Trophoblast cell (in vitro differentiated cells and primary cell): Measurements from ENCODE around the gene TACR2.
A peak's percentile ranks its signal among the peaks of the same experiment; 100 is the strongest.

Experiments
- DNase-seq, 2 donors: peaks; one replicate each; pipeline ENCODE4 v3.0.0-alpha.2; 2016
- H2AFZ ChIP-seq: 2 replicates; pipeline ENCODE4 v1.6.1; 2013; ENCODE audit warnings: low read length, moderate library complexity, mild to moderate bottlenecking; ENCODE audit not compliant: insufficient read depth, poor library complexity
- H2AK5ac ChIP-seq: 2 replicates; pipeline ENCODE4 v1.6.1; 2013; ENCODE audit warnings: mild to moderate bottlenecking, low read length
- H2BK120ac ChIP-seq: 2 replicates; pipeline ENCODE4 v1.6.1; 2013; ENCODE audit warnings: low read length, mild to moderate bottlenecking, moderate library complexity; ENCODE audit not compliant: insufficient read depth, poor library complexity
- H2BK12ac ChIP-seq: 2 replicates; pipeline ENCODE4 v1.6.1; 2013; ENCODE audit warnings: mild to moderate bottlenecking, low read length, moderate library complexity
- H2BK5ac ChIP-seq: 2 replicates; pipeline ENCODE4 v1.6.1; 2013; ENCODE audit warnings: low read length, low read depth, moderate library complexity, mild to moderate bottlenecking; ENCODE audit not compliant: poor library complexity
- H3K14ac ChIP-seq: 2 replicates; pipeline ENCODE4 v1.6.1; 2013; ENCODE audit warnings: mild to moderate bottlenecking, low read length
- H3K18ac ChIP-seq: 2 replicates; pipeline ENCODE4 v1.6.1; 2013; ENCODE audit warnings: mild to moderate bottlenecking, low read length
- H3K23ac ChIP-seq: 2 replicates; pipeline ENCODE4 v1.6.1; 2013; ENCODE audit warnings: low read length
- H3K27ac ChIP-seq: 2 replicates; pipeline ENCODE4 v1.5.1; 2013; ENCODE audit warnings: low read depth, mild to moderate bottlenecking, inconsistent platforms, low read length, moderate library complexity
- H3K27me3 ChIP-seq: 2 replicates; pipeline ENCODE4 v1.6.1; 2013; ENCODE audit warnings: inconsistent platforms, mild to moderate bottlenecking, low read length, moderate library complexity; ENCODE audit not compliant: insufficient read depth
- H3K36me3 ChIP-seq, 2 experiments: 1 replicate in 1 of 2; 2 replicates in 1 of 2; pipeline ENCODE4 v1.6.1; 2013; ENCODE audit warnings: low read length in 2 of 2, mild to moderate bottlenecking in 2 of 2, moderate library complexity in 1 of 2; ENCODE audit not compliant: insufficient read depth in 2 of 2, control insufficient read depth in 1 of 2
- H3K4ac ChIP-seq: 2 replicates; pipeline ENCODE4 v1.6.1; 2013; ENCODE audit warnings: low read depth, mild to moderate bottlenecking, low read length, moderate library complexity
- H3K4me1 ChIP-seq, 2 experiments: 1 replicate in 1 of 2; 2 replicates in 1 of 2; pipeline ENCODE4 v1.6.1; 2013; ENCODE audit warnings: low read length in 2 of 2, mild to moderate bottlenecking in 2 of 2, moderate library complexity in 1 of 2; ENCODE audit not compliant: insufficient read depth in 2 of 2, control insufficient read depth in 1 of 2
- H3K4me2 ChIP-seq: 2 replicates; pipeline ENCODE4 v1.6.1; 2013; ENCODE audit warnings: inconsistent platforms, mild to moderate bottlenecking, low read length, moderate library complexity
- H3K4me3 ChIP-seq: 2 replicates; pipeline ENCODE4 v1.5.1; 2013; ENCODE audit warnings: mild to moderate bottlenecking, low read depth, low read length, inconsistent platforms
- H3K79me1 ChIP-seq: one replicate; pipeline ENCODE4 v1.6.1; 2013; ENCODE audit warnings: low read length
- H3K79me2 ChIP-seq: 2 replicates; pipeline ENCODE4 v1.6.1; 2013; ENCODE audit warnings: low read length, mild to moderate bottlenecking; ENCODE audit not compliant: control insufficient read depth, insufficient read depth, poor library complexity
- H3K9ac ChIP-seq: 2 replicates; pipeline ENCODE4 v1.6.1; 2013; ENCODE audit warnings: mild to moderate bottlenecking, low read length
- H3K9me3 ChIP-seq: 2 replicates; pipeline ENCODE4 v1.6.1; 2013; ENCODE audit warnings: low read depth, mild to moderate bottlenecking, control low read depth, inconsistent platforms, low read length; ENCODE audit not compliant: insufficient read depth
- H4K12ac ChIP-seq: 2 replicates; pipeline ENCODE4 v1.6.1; 2013; ENCODE audit warnings: low read depth, mild to moderate bottlenecking, low read length, moderate library complexity
- H4K8ac ChIP-seq: 2 replicates; pipeline ENCODE4 v1.6.1; 2013; ENCODE audit warnings: low read depth, mild to moderate bottlenecking, low read length, moderate library complexity
- H4K91ac ChIP-seq: one replicate; pipeline ENCODE4 v1.6.1; 2013; ENCODE audit warnings: low read depth, mild to moderate bottlenecking, low read length, moderate library complexity
- WGBS: extraction: QIAGEN DNeasy Blood & Tissue Kit; methylation state at CpG from one replicate; pipeline ENCODE4 v1.1.7; 2013; ENCODE audit warnings: missing lambda C conversion rate; ENCODE audit not compliant: insufficient read length, insufficient coverage; ENCODE audit errors: extremely low coverage; 5-methylcytosine and 5-hydroxymethylcytosine counted together

Gene TACR2

DNA sequence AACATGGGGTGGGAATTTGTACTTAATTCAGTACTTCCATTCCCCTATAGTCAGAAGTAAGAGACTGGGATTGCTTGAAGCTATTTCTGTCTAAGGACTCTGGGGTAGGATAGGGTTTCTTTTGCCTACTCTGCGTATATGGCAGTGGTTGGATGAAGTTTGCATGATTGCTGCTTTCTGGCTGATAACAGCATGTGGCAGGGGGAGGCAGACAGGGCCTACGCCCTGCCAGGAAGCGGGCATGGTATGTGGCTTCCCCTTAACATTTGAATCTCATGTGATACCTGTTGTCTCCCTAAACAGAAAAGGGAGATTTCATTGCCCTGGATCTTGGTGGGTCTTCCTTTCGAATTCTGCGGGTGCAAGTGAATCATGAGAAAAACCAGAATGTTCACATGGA, 57.1 kb downstream of the TACR2 start:
- no peak overlapping the region for H2AFZ ChIP-seq
- H3K18ac ChIP-seq = no peak overlapping the region
- H3K4me2 ChIP-seq = no peak overlapping the region
- H3K79me1 ChIP-seq = no peaks in the 10 kb centered on the region
- H2BK120ac ChIP-seq = no peak overlapping the region
- WGBS = no CpG with 5 or more reads among the region's 5 CpGs
- no peak overlapping the region for H3K23ac ChIP-seq
- DNase-seq = no peak
- no peaks in the 10 kb centered on the region for H3K9me3 ChIP-seq
- no peak overlapping the region for H3K9ac ChIP-seq
- no peak overlapping the region for H2AK5ac ChIP-seq
- H3K14ac ChIP-seq = no peak overlapping the region
- no peak overlapping the region for H3K27ac ChIP-seq
- peaks cover 14 to 21% of the 10 kb centered on the region in 2 experiments for H3K36me3 ChIP-seq
- H3K4ac ChIP-seq = no peak overlapping the region
- no peak overlapping the region for H2BK12ac ChIP-seq
- no peak overlapping the region for H2BK5ac ChIP-seq
- H3K4me1 ChIP-seq = peaks cover 14 to 18% of the 10 kb centered on the region in 2 experiments
- no peak overlapping the region for H4K8ac ChIP-seq
- no peaks in the 10 kb centered on the region for H3K27me3 ChIP-seq
- H4K91ac ChIP-seq = no peak overlapping the region
- H3K79me2 ChIP-seq = peaks cover 4% of the 10 kb centered on the region
- no peak overlapping the region for H4K12ac ChIP-seq
- no peak overlapping the region for H3K4me3 ChIP-seq

DNA sequence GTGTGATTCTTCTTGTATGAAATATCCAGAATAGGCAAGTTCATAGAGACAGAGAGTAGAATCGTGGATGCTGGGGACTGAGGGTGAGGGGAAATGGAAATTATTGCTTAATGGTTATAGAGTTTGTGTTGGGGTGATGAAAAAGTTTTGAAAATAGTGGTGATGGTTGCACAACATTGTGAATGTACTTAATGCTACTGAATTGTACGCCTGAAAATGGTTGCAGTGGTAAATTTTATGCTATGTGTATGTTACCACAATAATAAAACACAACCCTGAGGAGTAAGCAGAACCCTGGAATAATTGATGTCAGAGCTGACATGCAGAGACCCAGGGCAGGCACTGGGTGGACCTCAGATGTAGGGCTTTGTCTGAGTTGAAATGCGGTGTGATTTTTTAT, 57.6 kb downstream of the TACR2 start:
- Histone ChIP-seq H3K18ac (no peak overlapping the region), H4K12ac (no peak overlapping the region), H3K4ac (no peak overlapping the region), H2BK120ac (no peak overlapping the region), H3K27ac (no peak overlapping the region), H3K14ac (no peak overlapping the region), H3K4me1 (peaks cover 14 to 18% of the 10 kb centered on the region in 2 experiments), H3K79me1 (no peaks in the 10 kb centered on the region), H3K23ac (no peak overlapping the region), H2AK5ac (no peak overlapping the region), H3K79me2 (peaks cover 4% of the 10 kb centered on the region), H3K36me3 (peaks cover 14 to 21% of the 10 kb centered on the region in 2 experiments), H3K9me3 (no peaks in the 10 kb centered on the region), H4K91ac (no peak overlapping the region), H2BK5ac (no peak overlapping the region), H4K8ac (no peak overlapping the region), H3K4me2 (no peak overlapping the region), H2AFZ (no peak overlapping the region), H3K9ac (no peak overlapping the region), H2BK12ac (no peak overlapping the region), H3K27me3 (no peaks in the 10 kb centered on the region), H3K4me3 (no peak overlapping the region)
- WGBS = no CpG with 5 or more reads among the region's 3 CpGs
- DNase-seq = no peak

DNA sequence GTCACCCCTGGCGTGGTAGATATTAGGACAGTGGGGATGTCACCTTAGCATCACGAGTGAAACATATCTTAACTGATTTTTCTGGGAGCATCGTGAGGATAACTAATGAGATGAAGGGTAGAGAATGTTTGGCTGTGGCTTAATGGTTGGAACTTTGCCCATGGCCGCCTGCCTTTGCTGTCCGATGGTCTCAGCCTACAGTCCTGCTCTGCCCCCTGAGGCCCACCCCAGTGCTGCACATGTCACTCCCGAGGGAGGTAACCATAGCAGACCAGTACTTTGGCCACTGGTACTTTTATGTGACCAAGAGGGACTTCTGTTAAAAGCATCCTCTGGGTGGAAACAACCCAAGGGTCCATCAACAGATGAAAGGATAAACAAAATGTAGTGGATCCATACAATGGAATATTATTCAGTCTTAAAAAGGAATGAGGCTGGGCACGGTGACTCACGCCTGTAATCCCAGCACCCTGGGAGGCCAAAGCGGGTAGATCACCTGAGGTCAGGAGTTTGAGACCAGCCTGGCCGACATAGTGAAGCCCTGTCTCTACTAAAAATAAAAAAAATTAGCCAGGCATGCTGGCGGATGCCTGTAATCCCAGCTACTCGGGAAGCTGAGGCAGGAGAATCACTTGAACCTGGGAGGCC, 58.4 kb downstream of the TACR2 start:
- Histone ChIP-seq H3K4me1 (peaks cover 14 to 18% of the 10 kb centered on the region in 2 experiments), H2AFZ (no peak overlapping the region), H3K27me3 (no peaks in the 10 kb centered on the region), H2BK120ac (no peak overlapping the region), H3K9me3 (no peaks in the 10 kb centered on the region), H4K91ac (no peak overlapping the region), H3K4me3 (no peak overlapping the region), H3K9ac (no peak overlapping the region), H3K14ac (no peak overlapping the region), H3K36me3 (peaks cover 18 to 20% of the 10 kb centered on the region in 2 experiments), H3K18ac (no peak overlapping the region), H3K4me2 (no peak overlapping the region), H3K23ac (no peak overlapping the region), H3K79me1 (no peaks in the 10 kb centered on the region), H2BK12ac (no peak overlapping the region), H2BK5ac (no peak overlapping the region), H4K12ac (no peak overlapping the region), H3K79me2 (peaks cover 4% of the 10 kb centered on the region), H3K27ac (no peak overlapping the region), H3K4ac (peak overlapping the region; percentile 59), H4K8ac (no peak overlapping the region), H2AK5ac (no peak overlapping the region)
- DNase-seq = peak; percentile 76 to 78
- WGBS = no CpG with 5 or more reads among the region's 12 CpGs

DNA sequence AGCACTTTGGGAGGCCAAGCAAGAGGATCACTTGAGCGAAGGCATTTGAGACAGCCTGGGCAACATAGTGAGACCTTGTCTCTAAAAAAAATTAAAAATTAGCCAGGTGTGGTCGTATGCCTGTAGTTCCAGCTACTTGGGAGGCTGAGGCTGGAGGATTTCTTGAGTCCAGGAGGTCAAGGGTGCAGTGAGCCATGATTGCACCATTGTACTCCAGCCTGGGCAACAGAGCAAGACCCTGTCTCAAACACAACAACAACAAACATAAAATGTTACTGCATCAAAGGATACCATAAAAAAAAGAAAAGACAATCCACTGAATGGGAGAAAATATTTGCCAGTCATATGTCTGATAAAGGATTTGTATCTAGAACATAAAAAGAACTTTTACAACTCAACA, 60.5 kb downstream of the TACR2 start:
- H3K4me3 ChIP-seq = no peak overlapping the region
- no peak overlapping the region for H3K14ac ChIP-seq
- no peak overlapping the region for H3K4me2 ChIP-seq
- no peak overlapping the region for H3K4ac ChIP-seq
- H2BK12ac ChIP-seq = no peak overlapping the region
- H3K36me3 ChIP-seq = peaks cover 12 to 13% of the 10 kb centered on the region in 2 experiments
- no CpG with 5 or more reads among the region's 2 CpGs for WGBS
- H3K9me3 ChIP-seq = no peaks in the 10 kb centered on the region
- H2BK5ac ChIP-seq = no peak overlapping the region
- H3K9ac ChIP-seq = no peak overlapping the region
- no peak overlapping the region for H2AFZ ChIP-seq
- H3K4me1 ChIP-seq = peaks cover 7 to 8% of the 10 kb centered on the region in 2 experiments
- no peak overlapping the region for H4K12ac ChIP-seq
- H4K91ac ChIP-seq = no peak overlapping the region
- H4K8ac ChIP-seq = no peak overlapping the region
- no peaks in the 10 kb centered on the region for H3K79me1 ChIP-seq
- H3K23ac ChIP-seq = no peak overlapping the region
- DNase-seq = no peak
- no peaks in the 10 kb centered on the region for H3K27me3 ChIP-seq
- H3K79me2 ChIP-seq = peaks cover 6% of the 10 kb centered on the region
- no peak overlapping the region for H2BK120ac ChIP-seq
- H2AK5ac ChIP-seq = no peak overlapping the region
- H3K27ac ChIP-seq = no peak overlapping the region
- H3K18ac ChIP-seq = no peak overlapping the region
